Astrocyte (in vitro differentiated cells and primary cell): ENCODE measurements around the gene ADGRG6. TPM values are rescaled to one million over a fixed set of nuclear protein-coding genes. Genes with fewer than 3 reads are reported as not detected.

Experiments used
- DNase-seq: peaks from one replicate; pipeline ENCODE4 v3.0.0-alpha.2; 2010; ENCODE audit warnings: low read depth
- FAIRE-seq: peaks from 2 replicates; lab custom pipeline; 2011; peaks lifted over from hg19 to GRCh38; lab: Jason Lieb, UNC
- H2AFZ ChIP-seq: 2 replicates; pipeline ENCODE4 v1.6.0; 2012; ENCODE audit warnings: low read depth, low read length, inconsistent platforms
- H3K27ac ChIP-seq: 2 replicates; pipeline ENCODE4 v1.5.1; 2011; ENCODE audit warnings: low read depth, low read length, inconsistent platforms
- H3K27me3 ChIP-seq: 2 replicates; pipeline ENCODE4 v1.6.0; 2011; ENCODE audit warnings: low read length, inconsistent platforms; ENCODE audit not compliant: insufficient read depth
- H3K36me3 ChIP-seq: 2 replicates; pipeline ENCODE4 v1.5.1; 2011; ENCODE audit warnings: low read length, inconsistent platforms; ENCODE audit not compliant: insufficient read depth
- H3K4me1 ChIP-seq: 2 replicates; pipeline ENCODE4 v1.5.1; 2011; ENCODE audit warnings: low read length, inconsistent platforms; ENCODE audit not compliant: insufficient read depth
- H3K4me2 ChIP-seq: 2 replicates; pipeline ENCODE4 v1.6.0; 2012; ENCODE audit warnings: low read length, inconsistent platforms
- H3K4me3 ChIP-seq: 2 replicates; pipeline ENCODE4 v1.5.1; 2011; ENCODE audit warnings: low read depth, mild to moderate bottlenecking, low read length, inconsistent platforms; ENCODE audit not compliant: insufficient read depth
- H3K79me2 ChIP-seq: 2 replicates; pipeline ENCODE4 v1.6.0; 2012; ENCODE audit warnings: mild to moderate bottlenecking, low read length, inconsistent platforms; ENCODE audit not compliant: insufficient read depth
- H3K9ac ChIP-seq: 2 replicates; pipeline ENCODE4 v1.6.0; 2012; ENCODE audit warnings: mild to moderate bottlenecking, low read length, inconsistent platforms
- H3K9me3 ChIP-seq: 2 replicates; pipeline ENCODE4 v1.5.1; 2012; ENCODE audit warnings: low read depth, mild to moderate bottlenecking, low read length, inconsistent platforms; ENCODE audit not compliant: insufficient read depth
- H4K20me1 ChIP-seq: 2 replicates; pipeline ENCODE4 v1.6.0; 2012; ENCODE audit warnings: low read length, inconsistent platforms; ENCODE audit not compliant: insufficient read depth
- H3K27ac Mint-ChIP-seq: one replicate; pipeline ENCODE4 v1.8.0; 2021; ENCODE audit warnings: mild to moderate bottlenecking, mixed read lengths; ENCODE audit not compliant: unreplicated experiment
- H3K27me3 Mint-ChIP-seq: one replicate; pipeline ENCODE4 v1.8.0; 2021; ENCODE audit warnings: low read depth, mixed read lengths; ENCODE audit not compliant: unreplicated experiment
- H3K36me3 Mint-ChIP-seq: one replicate; pipeline ENCODE4 v1.8.0; 2021; ENCODE audit warnings: low read depth, mixed read lengths; ENCODE audit not compliant: unreplicated experiment
- H3K4me1 Mint-ChIP-seq: one replicate; pipeline ENCODE4 v1.8.0; 2021; ENCODE audit warnings: low read depth, mixed read lengths; ENCODE audit not compliant: unreplicated experiment
- H3K4me3 Mint-ChIP-seq: one replicate; pipeline ENCODE4 v1.8.0; 2021; ENCODE audit warnings: mild to moderate bottlenecking, moderate library complexity, mixed read lengths; ENCODE audit not compliant: unreplicated experiment
- H3K9me3 Mint-ChIP-seq: one replicate; pipeline ENCODE4 v1.8.0; 2021; ENCODE audit warnings: mild to moderate bottlenecking, mixed read lengths; ENCODE audit not compliant: unreplicated experiment
- CTCF ChIP-seq: IDR thresholded peaks from 2 replicates; pipeline ENCODE4 v1.5.1; 2011; ENCODE audit warnings: low read depth, mild to moderate bottlenecking, inconsistent platforms, low read length, moderate library complexity; ENCODE audit not compliant: insufficient read depth
- EZH2 ChIP-seq: IDR thresholded peaks from 2 replicates; pipeline ENCODE4 v1.6.1; 2012; ENCODE audit warnings: mild to moderate bottlenecking, low read length, inconsistent platforms; ENCODE audit not compliant: insufficient read depth
- total RNA-seq: library from RNA; stranded (reverse); gene quantifications from 2 replicates; pipeline ENCODE4 v1.2.1, GENCODE V29; 2021

The ADGRG6 gene
- total RNA-seq, 1 donor from 2014 or later, result 98.2 TPM

- TF ChIP-seq EZH2 (no peak), CTCF (no peak)
- no peaks in the 10 kb centered on the region for H3K4me1 ChIP-seq
- H3K27ac ChIP-seq, result no peak overlapping the region
- H3K27me3 ChIP-seq, result no peaks in the 10 kb centered on the region
- H3K79me2 ChIP-seq, result no peaks in the 10 kb centered on the region
- DNase-seq, result no peak
- no peak overlapping the region for H3K4me3 Mint-ChIP-seq
- H3K9me3 ChIP-seq, result no peaks in the 10 kb centered on the region
- no peak for FAIRE-seq
- H4K20me1 ChIP-seq, result no peaks in the 10 kb centered on the region
- no peak overlapping the region for H3K9ac ChIP-seq
- H3K27ac Mint-ChIP-seq, result no peak overlapping the region
- H3K36me3 Mint-ChIP-seq, result peaks cover 4% of the 10 kb centered on the region
- H3K36me3 ChIP-seq, result no peaks in the 10 kb centered on the region
- H3K9me3 Mint-ChIP-seq, result no peaks in the 10 kb centered on the region
- no peak overlapping the region for H2AFZ ChIP-seq
- no peak overlapping the region for H3K4me2 ChIP-seq
- peaks cover 22% of the 10 kb centered on the region for H3K4me1 Mint-ChIP-seq
- no peak overlapping the region for H3K4me3 ChIP-seq
- no peaks in the 10 kb centered on the region for H3K27me3 Mint-ChIP-seq
Observed at GRCh38 chr6:142321451-142321850, 19.6 kb downstream of the ADGRG6 start.

- H3K79me2 ChIP-seq, result no peaks in the 10 kb centered on the region
- no peak overlapping the region for H3K27ac Mint-ChIP-seq
- no peaks in the 10 kb centered on the region for H3K9me3 Mint-ChIP-seq
- TF ChIP-seq EZH2, result no peak
- no peak for TF ChIP-seq CTCF
- no peak overlapping the region for H2AFZ ChIP-seq
- H3K27me3 Mint-ChIP-seq, result no peaks in the 10 kb centered on the region
- DNase-seq, result no peak
- H3K4me2 ChIP-seq, result no peak overlapping the region
- no peak overlapping the region for H3K4me3 Mint-ChIP-seq
- H3K36me3 ChIP-seq, result no peaks in the 10 kb centered on the region
- H3K36me3 Mint-ChIP-seq, result peaks cover 4% of the 10 kb centered on the region
- no peaks in the 10 kb centered on the region for H3K4me1 ChIP-seq
- H3K27me3 ChIP-seq, result no peaks in the 10 kb centered on the region
- H4K20me1 ChIP-seq, result no peaks in the 10 kb centered on the region
- no peak for FAIRE-seq
- no peaks in the 10 kb centered on the region for H3K9me3 ChIP-seq
- no peak overlapping the region for H3K4me3 ChIP-seq
- H3K27ac ChIP-seq, result no peak overlapping the region
- peaks cover 22% of the 10 kb centered on the region for H3K4me1 Mint-ChIP-seq
- no peak overlapping the region for H3K9ac ChIP-seq
Observed at GRCh38 chr6:142322066-142322465, 20.3 kb downstream of the ADGRG6 start.

- Mint-ChIP-seq H3K27me3 (no peaks in the 10 kb centered on the region), H3K9me3 (no peaks in the 10 kb centered on the region), H3K27ac (no peak overlapping the region), H3K4me3 (no peak overlapping the region), H3K36me3 (peaks cover 6% of the 10 kb centered on the region), H3K4me1 (peaks cover 24% of the 10 kb centered on the region)
- Histone ChIP-seq H3K4me2 (no peak overlapping the region), H3K27ac (no peak overlapping the region), H3K27me3 (no peaks in the 10 kb centered on the region), H2AFZ (no peak overlapping the region), H3K79me2 (no peaks in the 10 kb centered on the region), H3K36me3 (no peaks in the 10 kb centered on the region), H3K9me3 (no peaks in the 10 kb centered on the region), H3K9ac (no peak overlapping the region), H3K4me3 (no peak overlapping the region), H3K4me1 (no peaks in the 10 kb centered on the region), H4K20me1 (no peaks in the 10 kb centered on the region)
- DNase-seq, result no peak
- TF ChIP-seq EZH2 (no peak), CTCF (no peak)
- FAIRE-seq, result no peak
Observed at GRCh38 chr6:142322504-142323198, 20.8 kb downstream of the ADGRG6 start.
